Measurements from ENCODE around the gene GAGE13. TPM values are rescaled to one million over a fixed set of nuclear protein-coding genes. Genes with fewer than 3 reads are reported as not detected.
"Not testable (repeated sequence)": the region's sequence is repeated elsewhere in the genome, so short reads cannot be mapped to it uniquely, and the experiment has no call there.

The GAGE13 gene
- total RNA-seq, 1 donor from 2014 or later, result not detected

GRCh38 chrX:49303346-49303745 lies 28.0 kb upstream of the GAGE13 start, which contains the start of gene GAGE10:
Gene GAGE10, plus strand, starts transcription at chrX:49303646. Its CDS starts 1,214 bp downstream, at chrX:49304860.
- Mint-ChIP-seq H3K27ac (ENCODE audit: unreplicated experiment) (no peak within 1 kb of the TSS), H3K36me3 (ENCODE audit: unreplicated experiment) (no peaks in the 10 kb centered on the region), H3K9me3 (ENCODE audit: unreplicated experiment) (peaks cover 2% of the 10 kb centered on the region), H3K4me3 (ENCODE audit: unreplicated experiment) (no peak within 1 kb of the TSS), H3K4me1 (ENCODE audit: low read depth, unreplicated experiment) (no peaks in the 10 kb centered on the region), H3K27me3 (ENCODE audit: unreplicated experiment) (no peaks in the 10 kb centered on the region)
- TF ChIP-seq, protein P1, sequence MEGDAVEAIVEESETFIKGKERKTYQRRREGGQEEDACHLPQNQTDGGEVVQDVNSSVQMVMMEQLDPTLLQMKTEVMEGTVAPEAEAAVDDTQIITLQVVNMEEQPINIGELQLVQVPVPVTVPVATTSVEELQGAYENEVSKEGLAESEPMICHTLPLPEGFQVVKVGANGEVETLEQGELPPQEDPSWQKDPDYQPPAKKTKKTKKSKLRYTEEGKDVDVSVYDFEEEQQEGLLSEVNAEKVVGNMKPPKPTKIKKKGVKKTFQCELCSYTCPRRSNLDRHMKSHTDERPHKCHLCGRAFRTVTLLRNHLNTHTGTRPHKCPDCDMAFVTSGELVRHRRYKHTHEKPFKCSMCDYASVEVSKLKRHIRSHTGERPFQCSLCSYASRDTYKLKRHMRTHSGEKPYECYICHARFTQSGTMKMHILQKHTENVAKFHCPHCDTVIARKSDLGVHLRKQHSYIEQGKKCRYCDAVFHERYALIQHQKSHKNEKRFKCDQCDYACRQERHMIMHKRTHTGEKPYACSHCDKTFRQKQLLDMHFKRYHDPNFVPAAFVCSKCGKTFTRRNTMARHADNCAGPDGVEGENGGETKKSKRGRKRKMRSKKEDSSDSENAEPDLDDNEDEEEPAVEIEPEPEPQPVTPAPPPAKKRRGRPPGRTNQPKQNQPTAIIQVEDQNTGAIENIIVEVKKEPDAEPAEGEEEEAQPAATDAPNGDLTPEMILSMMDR (IDR thresholded peaks at IDR 0.05; ENCODE audit: partially characterized antibody, unreplicated experiment), result no peak
- DNase-seq, result no peak

DNA sequence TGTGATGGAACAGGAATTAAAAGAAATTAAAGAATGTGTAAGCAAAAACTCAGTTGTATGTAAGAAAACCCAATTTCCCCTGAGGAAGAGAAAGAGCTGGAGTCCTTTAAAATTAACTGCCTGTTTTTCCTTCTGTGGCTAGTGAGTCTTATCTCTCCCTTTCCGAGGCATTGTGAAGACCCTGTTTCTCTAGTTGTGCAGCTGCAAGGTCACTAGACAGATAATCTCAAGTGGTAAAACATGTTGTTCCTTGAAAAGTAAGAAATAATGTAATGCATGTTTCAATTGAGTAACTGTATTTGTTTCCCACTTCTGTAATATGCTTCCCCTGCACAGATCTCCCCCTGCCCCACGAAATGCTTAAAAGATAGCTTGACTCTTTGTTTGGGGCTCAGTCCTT lies 23.6 kb upstream of the GAGE13 start:
- not testable (repeated sequence) for H3K36me3 Mint-ChIP-seq (ENCODE audit: unreplicated experiment); H3K9me3 Mint-ChIP-seq (ENCODE audit: unreplicated experiment); H3K27me3 Mint-ChIP-seq (ENCODE audit: unreplicated experiment); H3K4me1 Mint-ChIP-seq (ENCODE audit: low read depth, unreplicated experiment); H3K4me3 Mint-ChIP-seq (ENCODE audit: unreplicated experiment); DNase-seq; H3K27ac Mint-ChIP-seq (ENCODE audit: unreplicated experiment)

DNA sequence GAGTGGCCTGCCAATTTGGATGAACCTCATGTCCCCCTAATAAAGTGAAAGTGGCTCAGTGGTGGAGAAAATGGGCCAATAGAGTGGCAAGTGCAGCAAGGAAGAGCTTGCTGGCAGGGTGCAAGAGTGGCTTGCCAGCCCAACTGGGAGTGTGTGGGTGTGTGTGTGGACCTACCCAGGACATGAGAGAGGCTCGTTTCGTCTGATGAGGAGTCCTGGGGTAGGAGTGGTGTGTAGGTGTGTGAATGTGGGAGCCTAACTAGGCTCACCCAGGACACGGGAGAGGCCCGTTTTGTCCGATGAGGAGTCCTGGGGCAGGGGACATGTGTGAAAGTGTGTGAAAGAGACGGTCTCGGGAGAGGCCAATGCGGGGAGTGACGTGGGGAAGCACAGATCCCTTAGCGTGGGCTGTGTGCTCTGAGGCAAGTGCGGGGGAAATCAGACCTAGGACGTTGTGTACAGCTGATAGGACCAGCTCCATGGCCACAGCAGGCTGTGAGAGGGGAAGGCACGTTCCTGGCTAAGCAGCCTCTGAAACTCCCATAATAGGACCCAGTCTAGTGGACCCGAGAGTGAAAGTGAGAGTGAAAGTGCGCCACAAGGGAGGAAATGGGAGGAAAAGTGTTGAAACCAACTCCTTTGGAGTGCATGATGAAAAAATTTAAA lies 22.6 kb upstream of the GAGE13 start:
- DNase-seq, result no peak
- no peaks in the 10 kb centered on the region for H3K36me3 Mint-ChIP-seq (ENCODE audit: unreplicated experiment)
- H3K4me1 Mint-ChIP-seq (ENCODE audit: low read depth, unreplicated experiment), result peaks cover 2% of the 10 kb centered on the region
- no peak overlapping the region for H3K27ac Mint-ChIP-seq (ENCODE audit: unreplicated experiment)
- no peak overlapping the region for H3K4me3 Mint-ChIP-seq (ENCODE audit: unreplicated experiment)
- TF ChIP-seq, protein P1 (IDR thresholded peaks at IDR 0.05; ENCODE audit: partially characterized antibody, unreplicated experiment), result no peak
- H3K27me3 Mint-ChIP-seq (ENCODE audit: unreplicated experiment), result peaks cover 2% of the 10 kb centered on the region
- H3K9me3 Mint-ChIP-seq (ENCODE audit: unreplicated experiment), result no peaks in the 10 kb centered on the region

- Mint-ChIP-seq H3K36me3 (ENCODE audit: unreplicated experiment) (no peaks in the 10 kb centered on the region), H3K4me1 (ENCODE audit: low read depth, unreplicated experiment) (peaks cover 2% of the 10 kb centered on the region), H3K27ac (ENCODE audit: unreplicated experiment) (no peak overlapping the region), H3K27me3 (ENCODE audit: unreplicated experiment) (peaks cover 2% of the 10 kb centered on the region), H3K4me3 (ENCODE audit: unreplicated experiment) (no peak overlapping the region), H3K9me3 (ENCODE audit: unreplicated experiment) (no peaks in the 10 kb centered on the region)
- no peak for DNase-seq
- TF ChIP-seq, protein P1 (IDR thresholded peaks at IDR 0.05; ENCODE audit: partially characterized antibody, unreplicated experiment), result no peak
These were observed 21.9 kb upstream of the GAGE13 start for GRCh38 chrX:49309401-49309981.

DNA sequence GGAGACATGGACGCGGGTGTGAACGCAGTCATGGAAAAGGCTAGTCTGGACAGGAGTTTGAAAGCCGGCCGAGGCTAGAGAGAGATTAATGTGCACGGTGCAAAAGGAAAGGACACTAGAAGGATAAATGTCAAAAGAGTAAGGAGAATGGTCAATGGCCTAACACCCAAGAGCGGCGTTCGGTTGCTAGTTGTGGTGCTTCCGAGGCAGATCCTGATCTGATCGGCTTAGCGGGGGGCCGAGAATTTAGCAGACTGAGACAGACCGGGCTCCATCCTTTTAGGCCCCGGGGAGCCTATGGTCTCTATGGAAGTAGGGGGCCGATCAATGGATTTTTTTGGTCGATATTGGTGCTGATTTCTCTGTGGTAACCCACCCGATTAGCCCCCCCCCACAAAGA lies 21.0 kb upstream of the GAGE13 start:
- DNase-seq, result no peak
- Mint-ChIP-seq H3K9me3 (ENCODE audit: unreplicated experiment) (no peaks in the 10 kb centered on the region), H3K27ac (ENCODE audit: unreplicated experiment) (no peak overlapping the region), H3K4me1 (ENCODE audit: low read depth, unreplicated experiment) (peaks cover 2% of the 10 kb centered on the region), H3K27me3 (ENCODE audit: unreplicated experiment) (peaks cover 2% of the 10 kb centered on the region), H3K36me3 (ENCODE audit: unreplicated experiment) (no peaks in the 10 kb centered on the region), H3K4me3 (ENCODE audit: unreplicated experiment) (no peak overlapping the region)
- TF ChIP-seq, protein P1 (IDR thresholded peaks at IDR 0.05; ENCODE audit: partially characterized antibody, unreplicated experiment), result no peak
